Left ventricle myocardium inferior (tissue), 1 donor: Measurements from ENCODE around the gene C10orf71. TPM values are rescaled to one million over a fixed set of nuclear protein-coding genes. Genes with fewer than 3 reads are reported as not detected.

ENCODE experiments used
- DNase-seq: peaks from one replicate; pipeline ENCODE4 v3.0.0-alpha.2; 2020
- H3K27ac ChIP-seq: fragments of 200-600 bp; replicated peaks from 2 replicates; pipeline ENCODE4 v1.8.0; 2021
- H3K27me3 ChIP-seq: fragments of 200-600 bp; 2 replicates; pipeline ENCODE4 v1.8.0; 2021; ENCODE audit warnings: low read depth
- H3K36me3 ChIP-seq: fragments of 200-600 bp; 2 replicates; pipeline ENCODE4 v1.8.0; 2021
- H3K4me1 ChIP-seq: fragments of 200-600 bp; 2 replicates; pipeline ENCODE4 v1.8.0; 2021
- H3K4me3 ChIP-seq: fragments of 200-600 bp; 2 replicates; pipeline ENCODE4 v1.8.0; 2021; ENCODE audit warnings: mild to moderate bottlenecking, moderate library complexity
- H3K9me3 ChIP-seq: fragments of 200-600 bp; replicated peaks from 2 replicates; pipeline ENCODE4 v1.8.0; 2021
- CTCF ChIP-seq: fragments of 200-600 bp; IDR thresholded peaks from 2 replicates; pipeline ENCODE4 v1.8.0; 2021; ENCODE audit warnings: antibody characterized with exemption, mild to moderate bottlenecking, borderline replicate concordance
- intact Hi-C: fragments of 100-400 bp; cut with micrococcal nuclease; formaldehyde crosslinking; loops from one replicate; pipeline ENCODE4 v1.11.0; 2022
- total RNA-seq: library from RNA; stranded (reverse); fragmentation: NEBNext Ultra II Directional; extraction: Animal tissue kit (Norgen Biotek cat#: 25700); gene quantifications from one replicate; pipeline ENCODE4 v1.2.1, GENCODE V29; 2021
- donor health status: DM: no; HTN: yes; CAD: no; lungs with severe emphysema.

The C10orf71 gene
- total RNA-seq, 1 donor from 2014 or later: 136 TPM

GRCh38 chr10:49254556-49255318 is 44.2 kb upstream of the C10orf71 start:
- no peak overlapping the region for H3K27ac ChIP-seq
- no peak overlapping the region for H3K4me3 ChIP-seq
- no peak for DNase-seq
- no peaks in the 10 kb centered on the region for H3K36me3 ChIP-seq
- no peaks in the 10 kb centered on the region for H3K27me3 ChIP-seq
- intact Hi-C loops: no loop called here
- no peak for TF ChIP-seq CTCF
- peaks cover 4% of the 10 kb centered on the region for H3K9me3 ChIP-seq
- peaks cover 20% of the 10 kb centered on the region for H3K4me1 ChIP-seq

- DNase-seq: no peak
- Histone ChIP-seq H3K27ac (no peak overlapping the region), H3K4me1 (peaks cover 20% of the 10 kb centered on the region), H3K27me3 (no peaks in the 10 kb centered on the region), H3K9me3 (peaks cover 4% of the 10 kb centered on the region), H3K4me3 (no peak overlapping the region), H3K36me3 (no peaks in the 10 kb centered on the region)
- no peak for TF ChIP-seq CTCF
- intact Hi-C loops: no loop called here
Measured at GRCh38 chr10:49255883-49256282, 43.1 kb upstream of the C10orf71 start.

- no peak for DNase-seq
- Histone ChIP-seq H3K36me3 (no peaks in the 10 kb centered on the region), H3K9me3 (peaks cover 3% of the 10 kb centered on the region), H3K4me3 (no peak overlapping the region), H3K27me3 (no peaks in the 10 kb centered on the region), H3K27ac (no peak overlapping the region), H3K4me1 (peaks cover 20% of the 10 kb centered on the region)
- intact Hi-C loops: no loop called here
- no peak for TF ChIP-seq CTCF
Measured at GRCh38 chr10:49257154-49257553, 41.8 kb upstream of the C10orf71 start.

- Histone ChIP-seq H3K4me1 (peaks cover 14% of the 10 kb centered on the region), H3K36me3 (no peaks in the 10 kb centered on the region), H3K27ac (no peak overlapping the region), H3K4me3 (no peak overlapping the region), H3K9me3 (no peaks in the 10 kb centered on the region), H3K27me3 (no peaks in the 10 kb centered on the region)
- no peak for TF ChIP-seq CTCF
- intact Hi-C loops: no loop called here
- no peak for DNase-seq
Measured at GRCh38 chr10:49257626-49258349, 41.2 kb upstream of the C10orf71 start.

GRCh38 chr10:49258350-49258683 is 40.7 kb upstream of the C10orf71 start:
- Histone ChIP-seq H3K36me3 (no peaks in the 10 kb centered on the region), H3K4me3 (no peak overlapping the region), H3K27ac (no peak overlapping the region), H3K27me3 (no peaks in the 10 kb centered on the region), H3K4me1 (peaks cover 9% of the 10 kb centered on the region), H3K9me3 (no peaks in the 10 kb centered on the region)
- no peak for DNase-seq
- TF ChIP-seq CTCF: no peak
- intact Hi-C loops: no loop called here
